Endothelial cell (in vitro differentiated cells): ENCODE measurements around the gene SOX12. TPM values are rescaled to one million over a fixed set of nuclear protein-coding genes. Genes with fewer than 3 reads are reported as not detected.

Experiments
- DNase-seq: peaks from one replicate; pipeline ENCODE4 v3.0.0; 2021; ENCODE audit warnings: low spot score
- H3K27ac Mint-ChIP-seq: one replicate; pipeline ENCODE4 v1.8.0; 2021; ENCODE audit warnings: mixed read lengths, inconsistent platforms; ENCODE audit not compliant: unreplicated experiment
- H3K27me3 Mint-ChIP-seq: one replicate; pipeline ENCODE4 v1.8.0; 2021; ENCODE audit warnings: mild to moderate bottlenecking, moderate library complexity, mixed read lengths, inconsistent platforms; ENCODE audit not compliant: unreplicated experiment
- H3K36me3 Mint-ChIP-seq: one replicate; pipeline ENCODE4 v1.8.0; 2021; ENCODE audit warnings: mild to moderate bottlenecking, low read depth, mixed read lengths, inconsistent platforms; ENCODE audit not compliant: unreplicated experiment
- H3K4me1 Mint-ChIP-seq: one replicate; pipeline ENCODE4 v1.8.0; 2021; ENCODE audit warnings: mild to moderate bottlenecking, mixed read lengths, inconsistent platforms; ENCODE audit not compliant: unreplicated experiment
- H3K4me3 Mint-ChIP-seq: one replicate; pipeline ENCODE4 v1.8.0; 2021; ENCODE audit warnings: mild to moderate bottlenecking, mixed read lengths, inconsistent platforms; ENCODE audit not compliant: unreplicated experiment
- H3K9me3 Mint-ChIP-seq: one replicate; pipeline ENCODE4 v1.8.0; 2021; ENCODE audit warnings: mixed read lengths, inconsistent platforms; ENCODE audit not compliant: unreplicated experiment
- total RNA-seq: library from RNA; stranded (reverse); fragmentation: NEBNext Ultra II Directional; extraction: Animal tissue kit (Norgen Biotek cat#: 25700); gene quantifications from one replicate; pipeline ENCODE4 v1.2.1, GENCODE V29; 2021; ENCODE audit not compliant: unreplicated experiment
- TF ChIP-seq, protein P1 (sequence below): fragments of 200-600 bp; sonication (generic); IDR thresholded peaks from one replicate; pipeline ENCODE4 v1.5.0; 2021; ENCODE audit warnings: antibody characterized with exemption; ENCODE audit not compliant: unreplicated experiment

The SOX12 gene
- total RNA-seq, 1 donor from 2014 or later = 64.7 TPM

- H3K36me3 Mint-ChIP-seq = peaks cover 43% of the 10 kb centered on the region
- DNase-seq = no peak
- H3K27ac Mint-ChIP-seq = no peak overlapping the region
- no peaks in the 10 kb centered on the region for H3K4me1 Mint-ChIP-seq
- TF ChIP-seq, protein P1, sequence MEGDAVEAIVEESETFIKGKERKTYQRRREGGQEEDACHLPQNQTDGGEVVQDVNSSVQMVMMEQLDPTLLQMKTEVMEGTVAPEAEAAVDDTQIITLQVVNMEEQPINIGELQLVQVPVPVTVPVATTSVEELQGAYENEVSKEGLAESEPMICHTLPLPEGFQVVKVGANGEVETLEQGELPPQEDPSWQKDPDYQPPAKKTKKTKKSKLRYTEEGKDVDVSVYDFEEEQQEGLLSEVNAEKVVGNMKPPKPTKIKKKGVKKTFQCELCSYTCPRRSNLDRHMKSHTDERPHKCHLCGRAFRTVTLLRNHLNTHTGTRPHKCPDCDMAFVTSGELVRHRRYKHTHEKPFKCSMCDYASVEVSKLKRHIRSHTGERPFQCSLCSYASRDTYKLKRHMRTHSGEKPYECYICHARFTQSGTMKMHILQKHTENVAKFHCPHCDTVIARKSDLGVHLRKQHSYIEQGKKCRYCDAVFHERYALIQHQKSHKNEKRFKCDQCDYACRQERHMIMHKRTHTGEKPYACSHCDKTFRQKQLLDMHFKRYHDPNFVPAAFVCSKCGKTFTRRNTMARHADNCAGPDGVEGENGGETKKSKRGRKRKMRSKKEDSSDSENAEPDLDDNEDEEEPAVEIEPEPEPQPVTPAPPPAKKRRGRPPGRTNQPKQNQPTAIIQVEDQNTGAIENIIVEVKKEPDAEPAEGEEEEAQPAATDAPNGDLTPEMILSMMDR = no peak
- H3K9me3 Mint-ChIP-seq = no peaks in the 10 kb centered on the region
- peaks cover 1% of the 10 kb centered on the region for H3K27me3 Mint-ChIP-seq
- H3K4me3 Mint-ChIP-seq = peak overlapping the region; percentile 69
Measured at GRCh38 chr20:278181-278580, 47.2 kb upstream of the SOX12 start.

GRCh38 chr20:278607-279571 lies 46.5 kb upstream of the SOX12 start:
- H3K4me3 Mint-ChIP-seq = peak overlapping the region; percentile 71
- no peaks in the 10 kb centered on the region for H3K9me3 Mint-ChIP-seq
- H3K4me1 Mint-ChIP-seq = no peaks in the 10 kb centered on the region
- peaks cover 43% of the 10 kb centered on the region for H3K36me3 Mint-ChIP-seq
- H3K27ac Mint-ChIP-seq = no peak overlapping the region
- peaks cover 2% of the 10 kb centered on the region for H3K27me3 Mint-ChIP-seq
- peak; percentile 52 for DNase-seq
- TF ChIP-seq, protein P1 = no peak

GRCh38 chr20:284172-284571 lies 41.2 kb upstream of the SOX12 start:
- Mint-ChIP-seq H3K9me3 (no peaks in the 10 kb centered on the region), H3K27me3 (peaks cover 1% of the 10 kb centered on the region), H3K4me3 (no peak overlapping the region), H3K36me3 (peaks cover 18% of the 10 kb centered on the region), H3K4me1 (peaks cover 8% of the 10 kb centered on the region), H3K27ac (no peak overlapping the region)
- TF ChIP-seq, protein P1 = no peak
- DNase-seq = no peak

DNA sequence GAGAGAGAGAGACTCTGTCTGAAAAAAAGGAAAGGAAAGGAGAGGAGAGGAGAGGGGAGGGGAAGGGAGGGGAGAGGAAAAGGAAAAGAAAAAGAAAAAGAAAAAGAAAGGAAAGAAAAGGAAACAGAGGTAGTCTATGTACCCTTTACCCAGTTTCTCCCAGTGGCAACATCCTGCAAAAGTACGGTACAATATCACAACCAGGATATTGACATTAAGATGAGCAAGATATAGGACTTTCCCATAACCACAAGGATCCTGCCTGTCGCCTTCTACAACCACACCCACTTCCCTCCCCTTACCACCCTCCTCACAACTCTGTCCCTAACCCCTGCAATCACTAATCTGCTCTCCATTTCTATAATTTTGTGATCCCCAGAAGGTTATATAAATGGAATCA lies 38.8 kb upstream of the SOX12 start:
- Mint-ChIP-seq H3K27me3 (peaks cover 1% of the 10 kb centered on the region), H3K9me3 (no peaks in the 10 kb centered on the region), H3K36me3 (peaks cover 10% of the 10 kb centered on the region), H3K4me3 (no peak overlapping the region), H3K4me1 (peaks cover 18% of the 10 kb centered on the region), H3K27ac (no peak overlapping the region)
- no peak for DNase-seq
- TF ChIP-seq, protein P1 = no peak
